Right lobe of liver (tissue), 6 donors: ENCODE measurements around the gene AAK1. TPM values are rescaled to one million over a fixed set of nuclear protein-coding genes. Genes with fewer than 3 reads are reported as not detected.
"Not testable (repeated sequence)": the region's sequence is repeated elsewhere in the genome, so short reads cannot be mapped to it uniquely, and the experiment has no call there.

Experiments
- ATAC-seq, 4 donors: fragments of 200-7000 bp; cut with Tn5 transposase; one replicate each; pipeline ENCODE4 v1.9.1; 2020; ENCODE audit warnings: mild to moderate bottlenecking in 4 of 4, moderate library complexity in 4 of 4
- DNase-seq, 3 donors: peaks; one replicate each; pipeline ENCODE4 v3.0.0-alpha.2; 2020
- H3K27ac ChIP-seq, 3 donors: fragments of 200-600 bp; one replicate each; pipeline ENCODE4 v1.8.0; 2022
- H3K27me3 ChIP-seq, 2 donors: fragments of 200-600 bp; one replicate each; pipeline ENCODE4 v1.8.0; 2022
- H3K36me3 ChIP-seq, 4 donors: fragments of 200-600 bp; sonication (generic) in 1 of 4; one replicate each; pipeline versions ENCODE4 v1.5.1 to v1.8.0; 2017 to 2022; ENCODE audit warnings: control low read depth in 1 of 4
- H3K4me1 ChIP-seq, 4 donors: fragments of 200-600 bp; sonication (generic) in 1 of 4; one replicate each; pipeline versions ENCODE4 v1.5.1 to v1.8.0; 2017 to 2022; ENCODE audit warnings: control low read depth in 1 of 4
- H3K4me3 ChIP-seq, 3 donors: fragments of 200-600 bp; one replicate each; pipeline ENCODE4 v1.8.0; 2022
- H3K9me3 ChIP-seq, 4 donors: fragments of 200-600 bp; sonication (generic) in 1 of 4; one replicate each; pipeline versions ENCODE4 v1.5.1 to v1.8.0; 2017 to 2022; ENCODE audit warnings: control low read depth in 1 of 4
- CTCF ChIP-seq, 4 donors: fragments of 200-600 bp in 3 of 4; fragments of 450-650 bp in 1 of 4; IDR thresholded peaks; one replicate each; pipeline versions ENCODE4 v1.5.1 to v1.8.0; 2016 to 2022; ENCODE audit warnings: antibody characterized with exemption in 4 of 4, mild to moderate bottlenecking in 2 of 4
- POLR2A ChIP-seq: fragments of 450-650 bp; IDR thresholded peaks from one replicate; pipeline ENCODE4 v1.6.1; 2017; ENCODE audit warnings: antibody characterized with exemption, mild to moderate bottlenecking
- WGBS: methylation state at CpG from one replicate; pipeline ENCODE4 v1.1.6; 2018; ENCODE audit warnings: low coverage, low lambda C conversion rate; ENCODE audit not compliant: insufficient coverage; ENCODE audit errors: missing lambda C conversion rate; 5-methylcytosine and 5-hydroxymethylcytosine counted together
- intact Hi-C, 2 donors: fragments of 100-400 bp; cut with DNase I; formaldehyde crosslinking; loops; one replicate each; pipeline versions ENCODE4 v1.11.2 to v1.14.1; 2022
- total RNA-seq, 6 experiments: library from RNA; depleted of rRNA in 2 of 6; stranded (reverse); fragments of >200 nt in 2 of 6; fragmentation: NEBNext Ultra II Directional in 3 of 6; extraction: Animal tissue kit (Norgen Biotek cat#: 25700) in 3 of 6; gene quantifications; one replicate each; pipeline versions ENCODE4 v1.1.0 to v1.2.4, GENCODE V29; 2016 to 2023
- donor health status: DM: no; HTN: yes; CAD: no.
- donor health status: DM: no; HTN: no; CAD: no.
- donor health status: DM: no; HTN: no; CAD: no.
- donor health status: DM: no; HTN: yes; CAD: no.
- donor health status: DM: no; HTN: yes; CAD: no.

AAK1 gene
- total RNA-seq, 6 experiments from 2014 or later: 12.7 to 30.5 (median 20.5) TPM

- WGBS: 89% methylated on average over 2 of the region's 2 CpGs
- DNase-seq: no peak
- H3K36me3 ChIP-seq: no peaks in the 10 kb centered on the region
- TF ChIP-seq POLR2A: no peak
- TF ChIP-seq CTCF (IDR thresholded peaks at IDR 0.05): no peak
- intact Hi-C loops: no loop called here
- H3K27me3 ChIP-seq: no peaks in the 10 kb centered on the region
- H3K4me1 ChIP-seq: no peaks in the 10 kb centered on the region
- H3K9me3 ChIP-seq: no peaks in the 10 kb centered on the region
- no peak overlapping the region for H3K27ac ChIP-seq
- ATAC-seq: no peak
- no peak overlapping the region for H3K4me3 ChIP-seq
These were observed 35.4 kb downstream of the AAK1 start for GRCh38 chr2:69608109-69608508.

DNA sequence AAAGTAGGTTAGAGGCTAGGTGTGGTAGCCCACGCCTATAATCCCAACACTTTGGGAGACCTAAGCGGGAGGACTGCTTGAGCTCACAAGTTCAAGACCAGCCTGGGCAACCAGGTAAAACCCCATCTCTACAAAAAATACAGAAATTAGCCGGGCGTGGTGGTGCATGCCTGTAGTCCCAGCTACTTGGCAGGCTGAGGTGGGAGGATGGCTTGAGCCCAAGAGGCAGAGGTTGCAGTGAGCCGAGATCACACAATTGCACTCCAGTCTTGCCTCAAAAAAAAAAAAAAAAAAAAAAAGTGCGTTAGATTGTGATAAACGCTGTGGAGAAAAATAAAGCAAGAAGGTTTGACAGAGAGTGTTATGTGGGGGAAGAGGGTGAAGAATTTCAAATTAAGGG lies 36.8 kb downstream of the AAK1 start:
- whole genome bisulfite sequencing: 81% methylated on average over 5 of the region's 7 CpGs
- H3K4me1 ChIP-seq, H3K27me3 ChIP-seq, H3K9me3 ChIP-seq, DNase-seq, H3K36me3 ChIP-seq, intact Hi-C loops, H3K4me3 ChIP-seq, H3K27ac ChIP-seq: not testable (repeated sequence)
- peak in 1 of 4 donors; percentile 33 for ATAC-seq

DNA sequence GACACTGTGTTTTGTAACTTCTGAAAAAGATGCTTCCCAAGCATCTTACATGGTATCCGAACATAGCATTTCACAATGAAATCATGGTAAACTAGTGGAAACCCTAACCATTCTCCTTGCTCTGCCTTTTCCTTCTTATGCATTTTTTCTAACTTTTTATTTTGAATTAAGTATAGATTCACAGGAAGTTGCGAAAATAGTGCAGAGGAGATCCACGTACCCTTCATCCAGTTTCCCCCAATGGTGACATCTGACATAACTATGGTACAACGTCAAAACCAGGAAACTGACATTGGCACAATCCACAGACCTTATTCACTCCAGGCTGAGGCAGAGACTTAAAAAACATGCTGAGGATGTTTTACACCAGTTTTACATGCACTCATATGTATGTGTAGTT lies 38.3 kb downstream of the AAK1 start:
- Histone ChIP-seq H3K4me3 (no peak overlapping the region), H3K9me3 (no peaks in the 10 kb centered on the region), H3K27me3 (no peaks in the 10 kb centered on the region), H3K4me1 (no peaks in the 10 kb centered on the region), H3K27ac (no peak overlapping the region), H3K36me3 (peaks cover 0 to 3% (median 0%) of the 10 kb centered on the region in 4 donors)
- intact Hi-C loops: no loop called here
- no peak for TF ChIP-seq POLR2A
- no peak for TF ChIP-seq CTCF (IDR thresholded peaks at IDR 0.05)
- WGBS: 72% methylated on average over 4 of the region's 4 CpGs
- ATAC-seq (no peak), DNase-seq (no peak)

DNA sequence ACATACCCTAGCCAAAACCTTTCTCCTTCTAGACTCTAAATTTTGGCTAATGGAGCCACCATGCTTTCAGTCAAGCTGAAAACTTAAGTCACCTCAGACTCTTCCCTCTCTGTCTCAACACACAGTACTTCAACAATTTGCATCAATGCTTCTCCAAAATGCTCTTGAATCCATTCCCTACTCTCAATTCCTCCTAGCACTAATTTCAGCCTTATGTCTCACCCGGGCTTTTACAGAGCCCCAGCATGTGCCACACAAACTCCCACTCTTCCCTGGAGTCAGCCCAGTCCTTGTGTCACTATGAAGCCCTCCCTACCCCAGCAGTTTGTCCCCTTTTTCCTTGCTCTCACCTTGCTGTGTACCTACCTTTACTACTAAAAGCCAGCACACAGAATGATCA lies 38.7 kb downstream of the AAK1 start:
- no peaks in the 10 kb centered on the region for H3K9me3 ChIP-seq
- H3K4me1 ChIP-seq: no peaks in the 10 kb centered on the region
- H3K36me3 ChIP-seq: peaks cover 0 to 3% (median 0%) of the 10 kb centered on the region in 4 donors
- no peak overlapping the region for H3K27ac ChIP-seq
- DNase-seq: no peak
- no peaks in the 10 kb centered on the region for H3K27me3 ChIP-seq
- ATAC-seq: no peak
- 50% methylated on average over 1 of the region's 1 CpG for WGBS
- intact Hi-C loops: no loop called here
- TF ChIP-seq POLR2A (no peak), CTCF (IDR thresholded peaks at IDR 0.05) (no peak)
- no peak overlapping the region for H3K4me3 ChIP-seq

- H3K27ac ChIP-seq: no peak overlapping the region
- no peak overlapping the region for H3K4me3 ChIP-seq
- H3K9me3 ChIP-seq: no peaks in the 10 kb centered on the region
- no peak for DNase-seq
- WGBS: 89% methylated on average over 4 of the region's 6 CpGs
- peaks cover 0 to 3% (median 0%) of the 10 kb centered on the region in 4 donors for H3K36me3 ChIP-seq
- TF ChIP-seq POLR2A (no peak), CTCF (IDR thresholded peaks at IDR 0.05) (no peak)
- H3K4me1 ChIP-seq: no peaks in the 10 kb centered on the region
- peak in 1 of 4 donors; percentile 35 for ATAC-seq
- intact Hi-C loops: no loop called here
- no peaks in the 10 kb centered on the region for H3K27me3 ChIP-seq
These were observed 39.4 kb downstream of the AAK1 start for GRCh38 chr2:69604026-69604678.
